SHP77 (cell line): ENCODE results near the gene PPP6C.
A peak's percentile ranks its signal among the peaks of the same experiment; 100 is the strongest.
"Not testable (repeated sequence)": the region's sequence is repeated elsewhere in the genome, so short reads cannot be mapped to it uniquely, and the experiment has no call there.

ENCODE experiments used
- DNase-seq, 2 experiments: peaks; one replicate each; lab custom pipeline; 2025; lab: John Stamatoyannopoulos, UW

PPP6C gene

GRCh38 chr9:125181756-125182155 is 7.8 kb downstream of the PPP6C start:
- DNase-seq = not testable (repeated sequence)

GRCh38 chr9:125180876-125181275 is 8.7 kb downstream of the PPP6C start:
- DNase-seq = no peak

GRCh38 chr9:125179776-125180175 is 9.8 kb downstream of the PPP6C start:
- not testable (repeated sequence) for DNase-seq

GRCh38 chr9:125177888-125178287 is 11.7 kb downstream of the PPP6C start:
- DNase-seq = no peak

- no peak for DNase-seq
Measured at GRCh38 chr9:125176636-125177035, 13.0 kb downstream of the PPP6C start.

GRCh38 chr9:125172031-125172755 is 17.4 kb downstream of the PPP6C start:
- DNase-seq = no peak

- no peak for DNase-seq
Measured at GRCh38 chr9:125169895-125170294, 19.7 kb downstream of the PPP6C start.

GRCh38 chr9:125166762-125167161 is 22.8 kb downstream of the PPP6C start:
- DNase-seq = no peak

GRCh38 chr9:125162891-125163290 is 26.7 kb downstream of the PPP6C start:
- not testable (repeated sequence) for DNase-seq

- DNase-seq = no peak
Measured at GRCh38 chr9:125161284-125161918, 28.2 kb downstream of the PPP6C start.

GRCh38 chr9:125160750-125161149 is 28.9 kb downstream of the PPP6C start:
- no peak for DNase-seq

- no peak for DNase-seq
Measured at GRCh38 chr9:125156551-125156950, 33.1 kb downstream of the PPP6C start.

GRCh38 chr9:125153712-125154367 is 35.8 kb downstream of the PPP6C start:
- DNase-seq = no peak

GRCh38 chr9:125151730-125152129 is 37.9 kb downstream of the PPP6C start:
- DNase-seq = no peak

- no peak for DNase-seq
Measured at GRCh38 chr9:125150349-125151245, 39.0 kb downstream of the PPP6C start.

- DNase-seq = no peak
Measured at GRCh38 chr9:125147401-125147951, 42.1 kb downstream of the PPP6C start.

GRCh38 chr9:125146247-125146646 is 43.4 kb downstream of the PPP6C start:
- no peak for DNase-seq

- DNase-seq = no peak
Measured at GRCh38 chr9:125145425-125145824, 44.2 kb downstream of the PPP6C start.

GRCh38 chr9:125143377-125144090 is 46.1 kb downstream of the PPP6C start, which contains the start of gene SCAI:
Gene SCAI, minus strand, starts transcription at chr9:125143528. Its CDS starts 91 bp downstream, at chr9:125143437.
- DNase-seq = peak; percentile 99

- no peak for DNase-seq
Measured at GRCh38 chr9:125142560-125143376, 46.8 kb downstream of the PPP6C start.
